ENCODE results near the gene ANKRD63. TPM values are rescaled to one million over a fixed set of nuclear protein-coding genes. Genes with fewer than 3 reads are reported as not detected.

The ANKRD63 gene
- polyA plus RNA-seq, 3 donors: not detected

DNA sequence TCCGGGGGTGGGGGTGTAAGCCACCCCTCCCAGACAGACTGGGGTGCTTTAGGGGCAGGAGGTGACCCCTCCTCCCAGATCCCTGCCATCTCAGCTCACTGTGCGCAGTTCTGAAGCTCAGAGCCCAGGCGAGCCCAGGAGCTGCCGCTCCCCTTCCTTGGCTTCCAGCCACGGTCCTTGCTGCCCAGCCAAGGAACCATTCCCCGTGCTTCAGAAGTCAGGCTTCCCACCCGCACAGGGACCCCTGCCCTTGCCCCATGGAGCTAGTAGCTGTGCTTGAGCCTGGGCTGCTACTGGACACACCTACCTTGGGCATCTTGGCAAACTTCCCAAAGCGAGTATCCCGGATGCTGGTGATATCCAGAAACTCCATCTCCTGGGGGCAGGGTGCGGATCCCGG lies 20.1 kb upstream of the ANKRD63 start:
- peaks cover 0 to under 1% (median 0%) of the 10 kb centered on the region in 3 donors for H3K27me3 Mint-ChIP-seq (ENCODE audit: low read depth in 3 of 3)
- H3K36me3 Mint-ChIP-seq: peaks cover 61 to 76% of the 10 kb centered on the region in 2 donors
- intact Hi-C loops (cut with micrococcal nuclease): no loop called here

DNA sequence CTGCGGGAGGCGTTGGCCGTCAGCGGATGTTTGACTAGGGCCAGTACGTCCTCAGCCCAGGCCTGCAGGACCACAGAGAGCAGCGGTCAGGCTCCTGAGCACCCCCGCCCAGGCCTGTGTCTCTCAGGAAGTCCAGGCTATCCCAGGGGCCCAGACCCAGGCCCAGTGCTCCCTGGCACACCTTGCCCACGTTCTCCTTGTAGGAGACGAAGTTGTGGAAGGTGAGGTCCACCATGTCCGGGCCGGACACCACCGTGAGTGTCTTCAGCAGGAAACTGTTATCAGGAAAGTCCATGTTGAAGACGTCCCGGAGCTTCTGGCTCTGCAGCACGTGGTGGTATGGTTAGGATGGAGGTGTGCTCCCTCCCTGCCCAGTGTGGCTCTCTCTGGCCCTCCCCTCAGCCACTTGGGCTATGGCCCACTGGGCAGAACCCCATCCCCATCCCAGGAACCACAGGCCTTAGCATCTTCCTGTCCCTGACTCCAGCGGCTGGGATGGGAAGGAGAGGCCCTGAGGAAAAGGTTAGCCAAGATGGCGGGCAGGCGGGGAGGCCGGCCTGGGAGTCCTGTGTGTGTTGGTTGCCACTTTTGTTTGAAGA lies 19.5 kb upstream of the ANKRD63 start:
- Histone ChIP-seq H2AFZ (ENCODE audit: insufficient read depth, low read depth, low read length, poor library complexity, severe bottlenecking) (no peak overlapping the region), H3K9me3 (replicated peaks in 1 of 2; ENCODE audit: control insufficient read depth in 1 of 2, insufficient read depth in 1 of 2, low read length in 2 of 2) (no peaks in the 10 kb centered on the region), H4K20me1 (ENCODE audit: insufficient read depth, low read length) (peaks cover 96% of the 10 kb centered on the region), H3K4me1 (ENCODE audit: control insufficient read depth in 1 of 2, insufficient read depth in 2 of 2, low read length in 2 of 2) (peaks cover 48 to 61% of the 10 kb centered on the region in 2 donors), H3K27ac (ENCODE audit: low read depth in 1 of 2, low read length in 2 of 2) (peak overlapping the region in 1 of 2 donors; percentile 20), H3K4me3 (replicated peaks in 1 of 3; ENCODE audit: low read depth in 2 of 3, low read length in 3 of 3) (no peak overlapping the region), H3K9ac (ENCODE audit: insufficient read depth, low read length, poor library complexity, severe bottlenecking) (no peak overlapping the region), H3K79me2 (ENCODE audit: insufficient read depth, low read length) (peaks cover 86% of the 10 kb centered on the region), H3K36me3 (replicated peaks in 1 of 2; ENCODE audit: control insufficient read depth in 1 of 2, insufficient read depth in 2 of 2, low read length in 2 of 2) (peaks cover 68 to 85% of the 10 kb centered on the region in 2 donors), H3K4me2 (replicated peaks; ENCODE audit: extremely low read depth, low read length, poor library complexity, severe bottlenecking) (peak overlapping the region; percentile 30), H3K27me3 (ENCODE audit: control insufficient read depth in 2 of 2, insufficient read depth in 2 of 2, low read length in 2 of 2) (no peaks in the 10 kb centered on the region)
- H3K4me3 Mint-ChIP-seq: no peak overlapping the region
- intact Hi-C loops (cut with micrococcal nuclease): no loop called here
- no peaks in the 10 kb centered on the region for H3K9me3 Mint-ChIP-seq
- 98% methylated on average over 12 of the region's 19 CpGs for WGBS (ENCODE audit: insufficient coverage)
- peaks cover 66 to 82% of the 10 kb centered on the region in 2 donors for H3K36me3 Mint-ChIP-seq
- no peak for DNase-seq
- peaks cover 0 to 1% (median 0%) of the 10 kb centered on the region in 3 donors for H3K27me3 Mint-ChIP-seq (ENCODE audit: low read depth in 3 of 3)
- peaks cover 61% of the 10 kb centered on the region for H3K4me1 Mint-ChIP-seq
- H3K27ac Mint-ChIP-seq: peak overlapping the region in 4 of 7 donors; percentile 23 to 83 (median 53)
- TF ChIP-seq, protein P1, sequence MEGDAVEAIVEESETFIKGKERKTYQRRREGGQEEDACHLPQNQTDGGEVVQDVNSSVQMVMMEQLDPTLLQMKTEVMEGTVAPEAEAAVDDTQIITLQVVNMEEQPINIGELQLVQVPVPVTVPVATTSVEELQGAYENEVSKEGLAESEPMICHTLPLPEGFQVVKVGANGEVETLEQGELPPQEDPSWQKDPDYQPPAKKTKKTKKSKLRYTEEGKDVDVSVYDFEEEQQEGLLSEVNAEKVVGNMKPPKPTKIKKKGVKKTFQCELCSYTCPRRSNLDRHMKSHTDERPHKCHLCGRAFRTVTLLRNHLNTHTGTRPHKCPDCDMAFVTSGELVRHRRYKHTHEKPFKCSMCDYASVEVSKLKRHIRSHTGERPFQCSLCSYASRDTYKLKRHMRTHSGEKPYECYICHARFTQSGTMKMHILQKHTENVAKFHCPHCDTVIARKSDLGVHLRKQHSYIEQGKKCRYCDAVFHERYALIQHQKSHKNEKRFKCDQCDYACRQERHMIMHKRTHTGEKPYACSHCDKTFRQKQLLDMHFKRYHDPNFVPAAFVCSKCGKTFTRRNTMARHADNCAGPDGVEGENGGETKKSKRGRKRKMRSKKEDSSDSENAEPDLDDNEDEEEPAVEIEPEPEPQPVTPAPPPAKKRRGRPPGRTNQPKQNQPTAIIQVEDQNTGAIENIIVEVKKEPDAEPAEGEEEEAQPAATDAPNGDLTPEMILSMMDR (IDR thresholded peaks at IDR 0.05): no peak

More for the DNA sequence above, 20.1 kb upstream of the ANKRD63 start:
- TF ChIP-seq, protein P1 (IDR thresholded peaks at IDR 0.05): no peak
- H3K9me3 Mint-ChIP-seq: no peaks in the 10 kb centered on the region
- peaks cover 92% of the 10 kb centered on the region for H3K79me2 ChIP-seq (ENCODE audit: insufficient read depth, low read length)
- peaks cover 90% of the 10 kb centered on the region for H4K20me1 ChIP-seq (ENCODE audit: insufficient read depth, low read length)
- H3K4me1 Mint-ChIP-seq: peaks cover 62% of the 10 kb centered on the region
- H3K9ac ChIP-seq (ENCODE audit: insufficient read depth, low read length, poor library complexity, severe bottlenecking): no peak overlapping the region
- no peak overlapping the region for H3K4me3 Mint-ChIP-seq
- H3K36me3 ChIP-seq (replicated peaks in 1 of 2; ENCODE audit: control insufficient read depth in 1 of 2, insufficient read depth in 2 of 2, low read length in 2 of 2): peaks cover 62 to 79% of the 10 kb centered on the region in 2 donors
- 100% methylated on average over 5 of the region's 11 CpGs for WGBS (ENCODE audit: insufficient coverage)
- H3K27ac Mint-ChIP-seq: peak overlapping the region in 2 of 7 donors; percentile 7 to 83
- DNase-seq: no peak
- no peaks in the 10 kb centered on the region for H3K27me3 ChIP-seq (ENCODE audit: control insufficient read depth in 2 of 2, insufficient read depth in 2 of 2, low read length in 2 of 2)
- no peak overlapping the region for H3K27ac ChIP-seq (ENCODE audit: low read depth in 1 of 2, low read length in 2 of 2)
- H3K4me2 ChIP-seq (replicated peaks; ENCODE audit: extremely low read depth, low read length, poor library complexity, severe bottlenecking): no peak overlapping the region
- H3K4me1 ChIP-seq (ENCODE audit: control insufficient read depth in 1 of 2, insufficient read depth in 2 of 2, low read length in 2 of 2): peaks cover 48 to 63% of the 10 kb centered on the region in 2 donors
- no peak overlapping the region for H3K4me3 ChIP-seq (replicated peaks in 1 of 3; ENCODE audit: low read depth in 2 of 3, low read length in 3 of 3)
- H3K9me3 ChIP-seq (replicated peaks in 1 of 2; ENCODE audit: control insufficient read depth in 1 of 2, insufficient read depth in 1 of 2, low read length in 2 of 2): no peaks in the 10 kb centered on the region
- H2AFZ ChIP-seq (ENCODE audit: insufficient read depth, low read depth, low read length, poor library complexity, severe bottlenecking): no peak overlapping the region

All from CD14-positive monocyte (primary cell).